Peyer's patch (tissue), 4 donors: Measurements from ENCODE around the gene ZC3H10.

Source experiments
- CTCF ChIP-seq, 6 experiments: fragments of 450-650 bp in 4 of 6; fragments of 200-600 bp in 2 of 6; sonication (generic) in 1 of 6; IDR thresholded peaks; one replicate each; pipeline ENCODE4 v1.5.1; 2017 to 2019; ENCODE audit warnings: antibody characterized with exemption in 6 of 6, mild to moderate bottlenecking in 3 of 6, moderate library complexity in 1 of 6
- POLR2A ChIP-seq, 2 donors: fragments of 450-650 bp; IDR thresholded peaks; one replicate each; pipeline ENCODE4 v1.5.1; 2017; ENCODE audit warnings: antibody characterized with exemption in 2 of 2, mild to moderate bottlenecking in 2 of 2, moderate library complexity in 2 of 2

GRCh38 chr12:56165369-56165768 is 47.3 kb downstream of the ZC3H10 start:
- TF ChIP-seq CTCF (IDR thresholded peaks at IDR 0.05): no peak
- TF ChIP-seq POLR2A (IDR thresholded peaks at IDR 0.05): no peak
